DMS79 treated with DMSO at 0.1 percent for 48 hours (cell line): ENCODE measurements around the gene DENND5B.
"Not testable (repeated sequence)": the region's sequence is repeated elsewhere in the genome, so short reads cannot be mapped to it uniquely, and the experiment has no call there.

Source experiments
- DNase-seq: peaks from one replicate; lab custom pipeline; 2025; lab: John Stamatoyannopoulos, UW

The DENND5B gene

DNA sequence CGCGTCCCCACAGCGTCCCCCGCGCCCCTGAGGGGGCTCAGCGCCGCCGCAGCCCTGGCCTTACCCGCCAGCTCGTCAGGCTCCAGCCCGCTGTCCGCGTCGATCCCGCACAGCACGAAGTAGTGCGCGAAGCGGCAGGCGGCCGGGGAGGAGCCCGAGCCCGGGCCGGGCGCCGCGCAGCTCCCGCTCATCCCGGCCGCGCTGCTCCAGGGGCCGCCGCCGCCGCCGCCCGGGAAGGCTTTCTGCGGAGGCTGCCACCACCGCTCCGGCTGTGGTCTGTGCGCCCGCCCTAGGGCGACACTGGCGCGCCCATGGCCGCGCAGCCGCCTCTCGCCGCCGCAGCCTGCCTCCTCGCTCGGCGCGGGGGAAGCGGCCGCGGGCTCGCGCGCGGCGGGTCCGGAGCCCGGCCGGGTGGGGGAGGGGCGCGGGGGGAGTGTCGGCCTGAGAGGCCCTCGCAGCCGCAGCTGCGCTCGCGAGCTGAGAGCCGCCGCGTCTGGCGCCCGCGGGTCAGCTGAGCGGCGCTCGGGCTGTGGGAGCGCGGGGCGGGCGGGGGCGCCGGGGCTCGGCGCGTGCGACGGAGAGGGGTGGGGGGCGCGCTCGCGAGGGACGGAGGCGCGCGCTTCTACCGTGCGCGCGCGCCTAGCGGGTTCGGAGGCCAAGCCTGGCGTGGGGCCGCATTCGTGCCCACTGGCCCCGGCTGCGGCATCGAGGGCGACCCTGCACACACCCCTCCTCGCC, at the start of gene DENND5B:
DENND5B (minus strand) TSS at position 495 of the 738 bp plus-strand sequence; CDS start at position 191, 304 bp downstream.
- DNase-seq = peak; percentile 35

DNA sequence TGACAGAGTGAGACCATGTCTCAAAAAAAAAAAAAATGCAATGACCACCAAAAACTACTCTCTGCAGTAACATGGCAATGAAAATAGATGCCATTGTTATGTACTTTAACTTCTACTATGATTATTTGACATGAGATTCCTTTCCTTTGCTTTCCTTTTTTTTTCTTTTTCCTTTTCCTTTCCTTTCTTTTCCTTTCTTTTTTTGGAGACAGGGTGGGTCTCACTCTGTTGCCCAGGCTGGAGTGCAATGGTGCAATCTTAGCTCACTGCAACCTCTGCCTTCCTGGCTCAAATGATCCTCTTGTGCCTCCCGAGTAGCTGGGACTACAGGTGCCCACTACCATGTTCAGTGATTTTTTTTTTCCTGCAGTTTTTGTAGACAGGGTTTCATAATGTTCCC, 43.7 kb upstream of the DENND5B start:
- DNase-seq = no peak

GRCh38 chr12:31633464-31633863, 42.5 kb upstream of the DENND5B start:
- no peak for DNase-seq

GRCh38 chr12:31631809-31632208, 40.9 kb upstream of the DENND5B start:
- no peak for DNase-seq

GRCh38 chr12:31631023-31631724, 40.2 kb upstream of the DENND5B start:
- DNase-seq = no peak

DNA sequence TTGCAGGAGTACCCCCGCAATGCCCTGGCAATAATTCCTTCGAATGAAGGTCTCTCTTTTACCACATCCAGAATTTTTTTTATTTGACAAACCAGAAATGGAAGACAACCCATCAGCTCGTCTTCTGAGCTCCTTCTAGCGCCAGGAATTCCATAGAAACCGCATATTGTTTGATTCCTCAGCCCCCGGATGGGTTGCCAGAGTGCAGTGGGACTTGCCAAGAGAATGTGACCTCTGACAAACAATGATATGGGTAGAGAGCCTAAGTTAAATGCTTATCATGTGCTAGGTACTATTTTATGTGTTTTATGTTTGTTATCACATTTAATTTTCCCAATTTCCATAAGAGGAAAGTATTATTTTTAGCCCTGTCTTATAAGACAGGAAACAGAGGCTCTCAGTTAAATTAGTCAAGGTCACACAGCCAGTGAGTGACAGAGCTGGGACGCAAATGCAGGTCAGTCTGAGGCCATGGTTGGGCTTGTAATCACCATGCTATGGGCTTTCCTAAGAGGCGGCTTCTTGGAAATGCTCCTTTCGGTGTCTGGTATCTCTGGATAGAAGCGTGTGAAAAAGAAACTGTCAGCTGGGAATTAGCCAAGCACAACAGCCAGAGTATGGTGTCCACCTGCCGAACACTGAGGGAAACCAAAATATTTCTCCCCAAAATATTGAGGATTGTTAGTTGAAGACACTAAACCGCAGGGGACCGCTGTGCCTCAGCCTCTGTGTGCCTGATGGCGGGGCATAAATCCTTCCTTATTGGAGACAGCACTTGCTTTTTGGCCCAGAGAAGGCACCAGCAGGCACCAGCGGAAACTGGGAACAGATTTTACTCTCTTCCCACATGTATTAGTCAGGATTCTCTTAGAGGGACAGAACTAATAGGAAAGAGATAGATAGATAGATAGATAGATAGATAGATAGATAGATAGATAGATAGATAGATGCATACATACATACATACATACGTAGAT, 39.1 kb upstream of the DENND5B start:
- no peak for DNase-seq

DNA sequence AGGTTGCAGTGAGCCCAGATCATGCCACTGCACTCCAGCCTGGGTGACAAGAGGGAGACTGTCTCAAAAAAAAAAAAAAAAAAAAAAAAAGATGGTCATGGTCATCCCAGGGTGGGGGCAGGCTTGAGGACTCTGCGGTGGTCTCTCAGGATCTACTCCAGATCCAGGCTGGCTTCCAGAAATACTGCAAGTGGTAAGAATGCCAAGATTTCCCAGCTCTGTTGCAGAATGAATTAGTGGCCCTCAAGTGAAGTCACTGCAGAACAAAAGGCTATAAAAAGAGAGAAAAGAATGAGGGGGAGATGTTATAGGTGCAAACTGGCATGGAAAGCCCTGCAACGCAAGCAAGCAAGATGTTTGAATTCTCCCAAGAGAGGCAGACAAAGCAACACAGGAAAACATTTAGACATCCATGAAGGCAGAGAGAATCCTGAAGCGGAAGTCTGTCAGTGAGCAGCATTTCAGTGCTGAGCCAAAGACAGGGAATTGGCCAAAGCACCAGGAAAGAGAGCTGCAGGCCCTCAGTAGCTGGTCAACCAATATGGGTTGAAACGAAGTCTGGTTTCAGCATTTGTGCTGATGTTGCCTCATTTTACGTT, 36.6 kb upstream of the DENND5B start:
- no peak for DNase-seq

DNA sequence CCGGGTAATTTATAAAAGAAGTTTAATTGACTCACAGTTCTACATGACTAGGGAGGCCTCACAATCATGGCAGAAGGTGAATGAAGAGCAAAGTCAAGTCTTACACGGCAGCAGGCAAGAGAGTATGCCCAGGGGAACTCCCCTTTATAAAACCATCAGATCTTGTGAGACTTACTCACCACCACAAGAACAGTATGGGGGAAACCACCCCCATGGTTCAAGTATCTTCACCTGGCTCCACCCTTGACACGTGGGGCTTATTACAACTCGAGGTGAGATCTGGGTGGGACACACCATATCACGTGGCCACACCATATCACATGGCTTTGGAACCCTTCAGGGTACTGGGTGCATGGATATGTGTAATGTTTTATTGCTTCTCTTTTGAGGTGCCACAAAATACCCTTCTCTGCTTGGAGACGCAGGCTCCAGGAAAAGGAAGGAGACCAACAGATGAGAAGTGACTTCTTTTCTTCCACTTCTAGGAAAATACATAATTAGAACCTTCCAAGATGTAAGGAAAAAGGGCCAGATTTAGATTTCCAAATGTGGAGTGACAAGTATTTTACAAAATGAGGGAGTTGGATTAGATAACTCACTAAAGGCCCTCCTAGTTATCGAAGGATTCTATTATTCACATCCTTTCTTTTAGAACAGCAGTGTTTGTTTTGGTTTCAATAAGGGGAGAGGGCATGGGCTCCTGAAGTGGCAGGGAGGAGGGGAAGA, 35.5 kb upstream of the DENND5B start:
- no peak for DNase-seq

GRCh38 chr12:31622038-31622437, 31.1 kb upstream of the DENND5B start:
- DNase-seq = no peak

DNA sequence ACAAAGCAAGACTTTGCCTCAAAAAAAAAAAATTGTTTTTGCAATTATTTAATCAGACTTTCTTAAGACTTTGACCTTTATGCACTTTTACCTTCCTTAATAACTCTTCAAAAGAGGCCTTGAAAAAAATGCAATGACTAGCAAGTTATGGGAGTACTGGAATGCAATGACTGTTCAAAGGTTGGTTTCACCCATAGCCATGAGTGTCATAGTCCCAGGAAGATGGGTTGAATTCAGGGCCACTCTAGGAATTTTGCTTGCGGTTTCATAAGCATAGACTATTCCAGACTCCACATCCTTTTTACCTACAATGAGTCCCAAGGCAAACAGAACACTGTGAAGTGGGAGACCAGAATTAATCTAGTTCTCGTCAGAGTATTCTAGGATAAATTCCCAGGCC, 29.4 kb upstream of the DENND5B start:
- no peak for DNase-seq

DNA sequence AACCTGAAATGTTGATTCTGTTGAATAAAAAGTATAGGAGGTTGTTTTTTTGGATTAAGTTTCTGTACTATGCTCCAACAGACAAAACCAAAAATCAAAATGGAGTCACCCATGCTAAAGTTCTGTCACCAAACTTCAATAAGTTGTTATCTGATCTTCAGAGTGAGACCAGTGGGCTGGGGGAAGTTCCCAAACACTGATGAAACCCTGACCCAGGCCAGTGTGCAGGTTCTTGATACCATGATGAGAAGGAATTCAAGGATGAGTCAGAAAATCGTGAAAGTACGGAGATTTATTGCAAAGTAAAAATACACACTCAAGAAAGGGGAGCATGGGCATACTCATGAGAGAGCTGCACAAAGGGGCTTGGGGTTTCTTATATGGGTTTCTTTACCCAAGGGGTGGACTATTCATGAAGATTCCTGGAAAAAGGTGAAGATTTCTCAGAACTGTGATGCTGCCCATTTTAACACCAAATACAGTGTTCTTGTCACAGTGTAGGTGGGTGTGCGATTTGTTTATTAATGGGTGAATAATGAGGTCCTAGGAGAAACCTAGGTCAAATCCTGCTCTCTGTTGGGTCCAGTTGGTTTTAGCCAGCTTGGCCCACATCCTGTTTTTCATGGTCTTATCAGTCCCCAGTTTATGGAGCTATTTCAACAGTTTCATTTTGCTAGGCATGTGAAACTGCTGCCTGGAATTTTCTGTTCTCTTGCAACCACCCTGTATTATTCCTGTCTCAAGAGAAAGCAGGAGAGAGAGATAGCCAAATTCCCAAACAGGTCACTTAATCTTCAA, 27.5 kb upstream of the DENND5B start:
- no peak for DNase-seq

DNA sequence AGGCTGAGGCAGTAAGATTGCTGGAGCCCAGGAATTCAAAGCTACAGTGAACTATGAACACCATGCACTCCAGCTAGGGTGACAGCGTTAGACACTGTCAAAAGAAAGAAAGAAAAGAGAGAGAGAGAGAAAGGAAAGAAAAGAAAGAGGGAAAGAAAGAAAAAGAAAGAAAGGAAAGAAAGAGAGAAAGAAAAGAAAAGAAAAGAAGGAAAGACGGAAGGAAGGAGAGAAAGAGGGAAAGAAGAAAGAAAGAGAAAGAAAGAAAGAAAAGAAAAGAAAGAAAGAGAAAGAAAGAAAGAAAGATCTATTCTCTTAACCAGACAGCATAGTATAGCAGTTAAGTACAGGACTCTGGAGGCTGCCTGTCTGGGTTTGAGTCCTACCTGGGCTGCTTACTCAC, 21.9 kb upstream of the DENND5B start:
- no peak for DNase-seq

DNA sequence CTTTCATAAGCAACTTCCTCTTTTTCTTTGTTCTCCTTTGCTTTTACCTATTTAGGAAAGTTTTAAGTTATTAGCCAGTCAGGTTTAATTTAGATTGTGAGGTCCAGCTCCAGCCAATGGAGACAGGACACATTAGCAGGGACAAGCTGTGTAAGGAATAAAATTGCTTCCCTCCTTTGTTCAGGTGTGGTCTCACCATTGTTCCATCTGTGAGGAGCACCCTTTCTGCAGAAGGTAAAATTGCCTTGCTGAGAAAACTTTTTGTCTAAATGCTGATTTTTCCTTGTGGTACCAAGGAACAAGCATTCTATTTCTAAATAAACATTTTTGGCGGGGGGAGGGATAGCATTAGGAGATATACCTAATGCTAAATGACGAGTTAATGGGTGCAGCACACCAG, 17.4 kb upstream of the DENND5B start:
- DNase-seq = not testable (repeated sequence)

GRCh38 chr12:31605531-31605930, 14.6 kb upstream of the DENND5B start:
- no peak for DNase-seq

DNA sequence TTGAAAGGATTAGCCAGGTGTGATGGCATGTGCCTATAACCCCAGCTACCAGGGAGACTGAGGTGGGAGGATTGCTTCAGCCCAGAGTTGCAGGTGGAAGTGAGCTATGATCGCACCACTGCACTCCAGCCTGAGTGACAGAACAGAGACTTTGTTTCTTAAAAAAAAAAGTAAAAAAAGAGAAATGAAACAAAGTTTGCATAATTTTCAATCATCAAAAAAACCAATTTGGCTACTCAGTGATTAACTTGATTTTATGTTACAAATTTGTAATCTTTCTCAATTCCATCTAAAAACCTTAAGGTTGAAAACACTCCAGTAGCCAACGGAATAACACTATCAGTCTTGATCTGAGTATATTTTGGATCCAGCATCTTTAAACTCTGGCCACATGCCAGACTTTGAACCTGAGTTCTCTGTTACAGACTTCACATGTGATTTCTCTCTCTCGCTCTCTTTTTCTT, 12.6 kb upstream of the DENND5B start:
- DNase-seq = no peak

GRCh38 chr12:31600750-31601149, 9.8 kb upstream of the DENND5B start:
- DNase-seq = no peak

DNA sequence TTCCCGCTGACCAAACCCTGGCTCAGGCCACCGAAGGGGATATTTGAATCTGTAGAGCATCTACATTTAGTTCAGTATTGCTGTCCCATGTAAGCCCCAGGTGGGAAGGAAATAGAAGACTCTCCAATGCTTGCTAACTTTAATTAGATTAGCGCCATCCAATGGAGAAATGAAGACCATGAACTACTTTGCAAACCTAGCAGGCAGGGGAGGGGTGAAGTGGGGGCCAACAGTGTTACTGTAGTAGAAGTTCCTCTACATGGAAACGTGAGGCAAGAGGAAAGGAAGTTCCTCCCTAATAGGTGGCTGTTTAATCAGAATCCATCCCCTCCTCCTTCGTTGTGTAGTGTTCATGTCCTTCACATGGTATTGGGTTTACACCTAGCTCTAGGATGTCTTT, 9.3 kb upstream of the DENND5B start:
- DNase-seq = no peak

DNA sequence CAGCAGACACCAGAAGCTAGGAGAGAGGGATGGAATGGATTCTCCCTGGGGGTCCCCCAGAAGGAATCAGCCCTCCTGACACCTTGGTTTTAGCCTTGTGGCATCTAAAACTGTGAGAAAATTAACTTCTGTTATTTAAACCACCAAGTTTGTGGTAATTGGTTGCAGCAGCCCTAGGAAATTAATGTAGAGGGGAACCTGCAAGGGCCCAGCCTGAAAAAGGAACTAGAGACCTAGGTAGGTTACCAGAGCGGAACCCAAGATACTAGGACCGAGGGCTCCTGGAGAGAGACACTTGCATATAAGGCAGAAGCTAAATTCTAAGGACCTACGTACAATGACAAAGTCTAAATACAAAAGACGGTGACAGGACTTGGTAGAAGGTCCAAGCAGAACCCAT, 8.1 kb upstream of the DENND5B start:
- no peak for DNase-seq

GRCh38 chr12:31597066-31597465, 6.1 kb upstream of the DENND5B start:
- no peak for DNase-seq

- no peak for DNase-seq
Observed at GRCh38 chr12:31594681-31595080, 3.7 kb upstream of the DENND5B start.
